ENCODE results near the gene CDK4.
A peak's percentile ranks its signal among the peaks of the same experiment; 100 is the strongest.

Gene CDK4

DNA sequence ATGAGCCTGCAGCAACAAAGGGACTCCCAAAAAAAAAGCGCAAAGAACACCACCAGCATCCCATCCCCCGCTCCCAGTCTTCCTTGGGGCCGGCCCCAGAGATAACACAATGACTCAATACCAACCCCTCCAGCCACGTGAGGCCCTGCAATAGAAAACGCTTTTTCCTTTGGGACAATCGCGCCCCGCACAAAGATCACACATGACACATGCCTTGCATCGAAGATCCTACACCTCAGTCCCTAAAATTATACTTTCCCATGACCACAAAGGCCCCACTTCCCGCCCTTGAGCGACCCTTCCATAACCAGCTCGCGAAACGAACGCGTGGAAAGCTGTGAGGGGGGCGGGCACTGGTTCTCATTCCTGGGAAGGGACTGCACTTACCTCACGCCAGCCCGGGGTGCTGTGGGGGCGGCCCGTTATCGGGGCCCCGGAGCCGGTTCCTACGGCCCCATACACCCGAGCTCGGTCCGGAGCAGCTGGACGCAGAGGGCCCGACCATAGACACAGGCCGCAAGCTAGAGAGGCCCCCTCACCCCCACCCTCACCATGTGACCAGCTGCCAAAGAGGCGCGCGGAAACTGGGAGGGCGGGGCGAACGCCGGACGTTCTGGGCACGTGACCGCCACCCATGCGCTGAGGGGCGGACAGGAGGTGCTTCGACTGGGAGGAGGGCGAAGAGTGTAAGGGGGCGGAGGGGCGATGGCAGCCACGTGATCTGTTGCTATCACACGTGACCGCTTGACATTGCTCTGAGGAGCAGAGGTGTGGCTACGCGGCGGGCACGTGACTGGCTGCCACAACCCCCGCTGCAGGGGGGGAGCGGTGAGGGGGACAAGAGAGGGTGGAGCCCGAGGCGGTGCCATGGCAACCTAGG lies at the start of gene CDK4:
Gene CDK4, minus strand, starts transcription at position 523 of the 880 bp plus-strand sequence. CDS start 593 bp downstream, outside the sequence.
- CTCF ChIA-PET: no interaction called here
- TF ChIP-seq HDGF (IDR thresholded peaks at IDR 0.05; ENCODE audit: borderline replicate concordance) (peak; percentile 66; the same call in 1 of the 2 replicates), NFRKB (IDR thresholded peaks at IDR 0.05) (no peak), BHLHE40 (IDR thresholded peaks at IDR 0.05; ENCODE audit: borderline replicate concordance) (no peak; the same call in 1 of the 2 replicates), SUZ12 (IDR thresholded peaks at IDR 0.05) (no peak), FOXK2 (IDR thresholded peaks at IDR 0.05) (no peak), FOXM1 (IDR thresholded peaks at IDR 0.05; ENCODE audit: borderline replicate concordance) (0 out of 2 replicates have a peak, but pooled peaks have one; percentile 64), L3MBTL2 (conservative IDR thresholded peaks at IDR 0.05) (peak; percentile 93), ELF4 (IDR thresholded peaks at IDR 0.05) (0 out of 2 replicates have a peak, but pooled peaks have one; percentile 11)
- TF ChIP-seq, protein P1, sequence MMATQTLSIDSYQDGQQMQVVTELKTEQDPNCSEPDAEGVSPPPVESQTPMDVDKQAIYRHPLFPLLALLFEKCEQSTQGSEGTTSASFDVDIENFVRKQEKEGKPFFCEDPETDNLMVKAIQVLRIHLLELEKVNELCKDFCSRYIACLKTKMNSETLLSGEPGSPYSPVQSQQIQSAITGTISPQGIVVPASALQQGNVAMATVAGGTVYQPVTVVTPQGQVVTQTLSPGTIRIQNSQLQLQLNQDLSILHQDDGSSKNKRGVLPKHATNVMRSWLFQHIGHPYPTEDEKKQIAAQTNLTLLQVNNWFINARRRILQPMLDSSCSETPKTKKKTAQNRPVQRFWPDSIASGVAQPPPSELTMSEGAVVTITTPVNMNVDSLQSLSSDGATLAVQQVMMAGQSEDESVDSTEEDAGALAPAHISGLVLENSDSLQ (IDR thresholded peaks at IDR 0.05): peak; percentile 75
- peak; percentile 96 for DNase-seq (ENCODE audit: extremely low spot score)
- POLR2A ChIA-PET: interaction anchor here (0.7 to 2.0 kb wide), 7 partner anchors 11 to 31 kb away, joined by 3 to 11 read pairs (median 4); partner anchors contain the start of genes CYP27B1, EEF1AKMT3 and METTL1

DNA sequence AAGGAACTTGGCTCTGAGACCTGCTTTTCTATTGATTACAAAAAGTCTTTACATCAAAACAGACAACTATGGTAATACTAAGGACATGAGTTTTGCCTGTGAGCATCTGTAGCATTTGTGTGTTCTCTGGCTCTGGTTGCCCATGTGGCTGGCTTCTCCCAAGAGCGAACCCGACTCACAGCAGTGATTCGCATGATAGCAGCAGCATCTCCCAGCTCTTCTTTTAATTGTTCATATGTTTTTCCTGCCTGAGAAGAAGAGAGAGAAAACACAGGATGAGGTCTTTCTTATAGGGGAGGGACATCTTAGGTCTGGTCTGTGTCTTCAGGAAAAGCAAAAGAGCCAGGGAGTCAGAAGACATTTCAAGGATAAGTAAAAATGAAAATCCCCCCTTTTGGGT lies 48.9 kb upstream of the CDK4 start:
- no peak for DNase-seq (ENCODE audit: extremely low spot score)
- TF ChIP-seq NFRKB (IDR thresholded peaks at IDR 0.05) (no peak), FOXK2 (IDR thresholded peaks at IDR 0.05) (no peak), SUZ12 (IDR thresholded peaks at IDR 0.05) (no peak), TARDBP (IDR thresholded peaks at IDR 0.05) (no peak), CTBP1 (IDR thresholded peaks at IDR 0.05; ENCODE audit: borderline replicate concordance) (no peak), FOXM1 (IDR thresholded peaks at IDR 0.05; ENCODE audit: borderline replicate concordance) (no peak), ELF4 (IDR thresholded peaks at IDR 0.05) (no peak), LEF1 (IDR thresholded peaks at IDR 0.05; ENCODE audit: borderline replicate concordance) (no peak), SP1 (IDR thresholded peaks at IDR 0.05) (no peak), ZNF384 (IDR thresholded peaks at IDR 0.05) (no peak)
- TF ChIP-seq, protein P1 (IDR thresholded peaks at IDR 0.05): no peak
- ChIA-PET POLR2A (no interaction called here), CTCF (interaction anchor here (1.3 kb wide), 1 partner anchor 16 kb away, joined by 3 read pairs; no protein-coding TSS in a partner anchor)

GRCh38 chr12:57797933-57798332 lies 45.8 kb upstream of the CDK4 start:
- CTCF ChIA-PET: no interaction called here
- POLR2A ChIA-PET: interaction anchor here (1.2 to 1.3 kb wide), 2 partner anchors 15 to 26 kb away, joined by 5 read pairs; partner anchors contain the start of genes EEF1AKMT3 and METTL1
- DNase-seq (ENCODE audit: extremely low spot score): no peak
- TF ChIP-seq FOXM1 (IDR thresholded peaks at IDR 0.05; ENCODE audit: borderline replicate concordance): no peak
- TF ChIP-seq FOXA1 (IDR thresholded peaks at IDR 0.05): no peak
- TF ChIP-seq ARNT (IDR thresholded peaks at IDR 0.05): no peak
- TF ChIP-seq ELF4 (IDR thresholded peaks at IDR 0.05): no peak
- no peak for TF ChIP-seq TARDBP (IDR thresholded peaks at IDR 0.05)
- TF ChIP-seq HDGF (IDR thresholded peaks at IDR 0.05; ENCODE audit: borderline replicate concordance): no peak
- TF ChIP-seq, protein P1 (IDR thresholded peaks at IDR 0.05): no peak
- no peak for TF ChIP-seq FOXK2 (IDR thresholded peaks at IDR 0.05)
- no peak for TF ChIP-seq SUZ12 (IDR thresholded peaks at IDR 0.05)

- ChIA-PET CTCF (no interaction called here), POLR2A (interaction anchor here (0.5 to 1.2 kb wide), 2 partner anchors 14 to 19 kb away, joined by 3 to 5 read pairs; no protein-coding TSS in a partner anchor)
- TF ChIP-seq ZNF384 (IDR thresholded peaks at IDR 0.05) (no peak), FOXK2 (IDR thresholded peaks at IDR 0.05) (no peak), TARDBP (IDR thresholded peaks at IDR 0.05) (no peak), LEF1 (IDR thresholded peaks at IDR 0.05; ENCODE audit: borderline replicate concordance) (no peak), CTBP1 (IDR thresholded peaks at IDR 0.05; ENCODE audit: borderline replicate concordance) (no peak), SP1 (IDR thresholded peaks at IDR 0.05) (no peak), ELF4 (IDR thresholded peaks at IDR 0.05) (no peak)
- no peak for DNase-seq (ENCODE audit: extremely low spot score)
Observed at GRCh38 chr12:57796996-57797395, 44.9 kb upstream of the CDK4 start.

GRCh38 chr12:57795354-57795753 lies 43.2 kb upstream of the CDK4 start:
- TF ChIP-seq ZNF384 (IDR thresholded peaks at IDR 0.05) (no peak), NFRKB (IDR thresholded peaks at IDR 0.05) (no peak), FOXK2 (IDR thresholded peaks at IDR 0.05) (no peak), HDGF (IDR thresholded peaks at IDR 0.05; ENCODE audit: borderline replicate concordance) (no peak), ARNT (IDR thresholded peaks at IDR 0.05) (no peak), FOXM1 (IDR thresholded peaks at IDR 0.05; ENCODE audit: borderline replicate concordance) (no peak)
- TF ChIP-seq, protein P1 (IDR thresholded peaks at IDR 0.05): no peak
- ChIA-PET CTCF (no interaction called here), POLR2A (no interaction called here)
- DNase-seq (ENCODE audit: extremely low spot score): no peak

All from HEK293T (cell line).